DMS79 (cell line): Measurements from ENCODE around the gene CYP4F2.
"Not testable (repeated sequence)": the region's sequence is repeated elsewhere in the genome, so short reads cannot be mapped to it uniquely, and the experiment has no call there.

Experiments
- DNase-seq: peaks from one replicate; lab custom pipeline; 2025; lab: John Stamatoyannopoulos, UW

CYP4F2 gene, protein sequence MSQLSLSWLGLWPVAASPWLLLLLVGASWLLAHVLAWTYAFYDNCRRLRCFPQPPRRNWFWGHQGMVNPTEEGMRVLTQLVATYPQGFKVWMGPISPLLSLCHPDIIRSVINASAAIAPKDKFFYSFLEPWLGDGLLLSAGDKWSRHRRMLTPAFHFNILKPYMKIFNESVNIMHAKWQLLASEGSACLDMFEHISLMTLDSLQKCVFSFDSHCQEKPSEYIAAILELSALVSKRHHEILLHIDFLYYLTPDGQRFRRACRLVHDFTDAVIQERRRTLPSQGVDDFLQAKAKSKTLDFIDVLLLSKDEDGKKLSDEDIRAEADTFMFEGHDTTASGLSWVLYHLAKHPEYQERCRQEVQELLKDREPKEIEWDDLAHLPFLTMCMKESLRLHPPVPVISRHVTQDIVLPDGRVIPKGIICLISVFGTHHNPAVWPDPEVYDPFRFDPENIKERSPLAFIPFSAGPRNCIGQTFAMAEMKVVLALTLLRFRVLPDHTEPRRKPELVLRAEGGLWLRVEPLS

GRCh38 chr19:15897738-15898276 is at the start of gene CYP4F2:
Gene CYP4F2 (minus strand): TSS chr19:15898074. CDS start chr19:15897611, 463 bp downstream.
- no peak for DNase-seq

DNA sequence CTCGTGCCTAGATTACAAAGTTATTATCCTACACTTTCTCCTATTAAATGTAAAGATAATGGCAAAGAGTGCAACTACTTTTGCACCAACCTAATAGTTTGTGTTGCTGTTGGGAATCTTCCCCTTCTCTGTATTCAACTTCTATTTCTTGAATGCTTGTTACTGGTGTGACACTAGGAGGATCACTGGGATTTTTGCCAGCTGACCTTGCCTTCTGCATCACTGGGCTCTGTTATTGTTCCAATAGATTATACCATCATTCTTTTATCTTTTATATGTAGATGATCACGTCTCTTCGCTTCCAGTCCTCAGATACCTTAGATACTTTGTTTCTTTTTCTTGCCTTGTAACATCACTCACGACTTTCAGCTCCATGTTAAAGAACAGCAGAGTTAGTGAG is 47.4 kb upstream of the CYP4F2 start:
- DNase-seq: no peak

DNA sequence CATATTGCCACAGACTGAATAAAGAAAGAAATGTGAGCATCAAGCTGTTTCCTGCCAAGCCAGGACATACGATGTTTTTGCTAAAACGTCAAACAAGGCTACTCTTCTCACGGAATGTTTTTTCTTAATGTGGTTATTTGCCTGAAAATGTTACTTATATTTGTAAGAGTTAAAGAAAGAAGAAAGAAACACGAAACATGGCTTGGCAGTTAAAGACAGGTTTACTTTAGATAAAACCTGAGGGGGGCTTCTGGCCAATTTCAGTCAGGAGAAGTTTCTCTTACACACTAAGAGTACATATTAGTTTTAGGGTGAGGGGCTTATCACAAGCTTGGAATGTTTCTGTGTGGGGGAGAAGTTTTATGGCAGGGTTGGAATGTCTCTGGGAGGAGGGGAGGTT is 46.5 kb upstream of the CYP4F2 start:
- DNase-seq: no peak

DNA sequence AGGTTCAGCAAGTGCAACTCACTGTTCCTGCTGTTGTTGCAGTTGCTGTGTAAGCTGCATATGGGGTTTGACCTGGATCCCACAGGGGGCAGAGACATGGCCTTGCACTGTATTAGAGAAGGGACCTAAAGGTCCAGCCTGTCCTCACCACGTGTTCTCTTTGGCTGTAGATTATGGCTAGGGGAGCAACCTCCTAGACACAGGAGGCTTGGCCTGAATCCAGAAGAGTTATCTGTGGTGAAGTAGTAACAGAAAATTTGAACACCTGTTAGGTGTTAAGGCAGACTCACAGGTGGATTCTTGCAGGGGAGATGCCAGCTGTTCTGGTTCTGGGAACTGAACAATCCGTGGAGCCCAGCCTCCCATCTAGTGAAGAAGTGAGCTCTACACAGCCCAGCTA is 39.9 kb upstream of the CYP4F2 start:
- DNase-seq: no peak

DNA sequence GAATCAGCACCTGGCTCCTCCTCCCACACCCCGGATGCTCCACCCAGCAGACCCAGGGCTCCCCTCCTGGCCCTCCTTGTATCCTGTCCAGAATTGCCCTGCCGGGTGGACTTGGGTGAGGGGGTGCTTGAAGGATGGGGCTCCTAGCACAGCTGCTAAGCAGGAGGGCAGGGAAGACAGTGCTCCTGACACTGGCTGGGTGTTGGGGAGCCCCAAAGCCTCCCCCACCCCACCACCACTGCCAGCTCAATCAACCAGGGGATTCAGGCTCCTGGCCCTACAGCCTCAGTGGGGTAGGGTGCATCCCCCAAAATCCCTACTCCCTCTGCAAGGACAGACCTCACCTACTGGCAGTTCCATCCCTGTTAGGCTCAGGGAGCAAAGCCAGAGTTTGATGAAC is 39.1 kb upstream of the CYP4F2 start:
- DNase-seq: no peak

GRCh38 chr19:15936173-15936572 is 38.3 kb upstream of the CYP4F2 start:
- DNase-seq: no peak

DNA sequence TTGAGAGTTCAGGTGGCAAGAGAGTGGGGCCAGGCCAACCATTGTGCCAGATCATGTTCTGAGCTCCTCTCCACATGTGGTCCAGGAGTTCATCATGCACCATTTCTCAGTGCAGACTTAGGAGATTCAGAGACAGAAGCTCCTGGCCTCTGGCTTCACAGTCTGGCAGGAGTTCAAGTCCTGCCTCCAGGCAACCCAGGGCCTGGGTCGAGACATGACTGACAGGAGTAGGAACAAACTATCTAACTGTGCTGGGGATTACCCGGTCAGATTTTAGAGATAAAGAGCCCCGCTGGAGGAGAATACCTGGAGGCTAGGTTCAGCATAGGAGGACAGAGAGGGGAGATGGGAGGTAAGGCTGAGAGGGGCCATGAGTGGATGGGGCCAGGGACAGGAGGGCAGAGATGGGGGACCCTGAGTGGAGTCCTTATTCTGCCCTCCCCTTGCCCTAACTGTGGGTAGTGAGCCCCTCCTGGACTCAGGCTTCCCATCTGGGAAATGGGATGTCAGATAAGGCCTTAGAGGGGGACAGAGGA is 37.4 kb upstream of the CYP4F2 start:
- DNase-seq: no peak

DNA sequence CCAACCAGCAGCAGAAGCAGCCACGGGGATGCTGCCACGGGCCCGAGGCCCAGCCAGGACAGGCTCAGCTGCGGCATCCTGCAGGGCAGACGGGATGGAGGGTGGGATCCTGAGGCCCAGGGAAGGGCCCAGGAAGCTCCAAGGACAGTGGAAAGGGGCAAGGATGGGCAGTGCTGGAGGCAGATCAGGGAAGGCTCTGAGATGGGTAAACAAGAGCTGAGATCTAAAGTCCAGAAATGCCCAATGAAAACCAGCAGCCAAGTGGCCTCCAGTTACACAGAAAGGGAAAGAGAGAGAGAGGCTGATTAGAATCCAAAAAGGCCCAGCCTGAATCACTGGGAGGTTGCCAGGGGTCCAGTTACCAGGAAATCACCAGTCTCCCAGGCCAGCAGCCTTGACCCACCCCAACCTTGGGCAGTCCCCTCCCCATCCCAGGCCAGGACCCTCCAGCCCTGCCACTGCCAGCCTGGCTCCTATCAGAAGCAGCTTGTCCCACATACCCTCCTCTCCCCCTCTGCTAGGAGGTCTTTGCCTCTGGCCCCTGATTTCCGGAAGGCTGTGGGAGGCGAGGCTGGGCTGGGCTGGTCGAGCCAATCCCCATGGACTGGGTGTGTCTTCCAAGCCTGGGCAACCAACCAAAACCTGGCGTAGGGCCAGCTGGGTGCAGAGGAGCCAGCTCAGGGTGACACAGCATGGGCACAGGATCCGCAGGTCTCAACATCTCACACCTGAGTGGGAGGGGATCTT is 36.6 kb upstream of the CYP4F2 start, which contains the start of gene CYP4F11:
Gene CYP4F11, minus strand, starts transcription at position 198 of the 747 bp plus-strand sequence. Its CDS starts 121 bp downstream, at position 77.
- peak; percentile 3 for DNase-seq

- not testable (repeated sequence) for DNase-seq
These were observed 36.0 kb upstream of the CYP4F2 start for GRCh38 chr19:15933761-15934331.

DNA sequence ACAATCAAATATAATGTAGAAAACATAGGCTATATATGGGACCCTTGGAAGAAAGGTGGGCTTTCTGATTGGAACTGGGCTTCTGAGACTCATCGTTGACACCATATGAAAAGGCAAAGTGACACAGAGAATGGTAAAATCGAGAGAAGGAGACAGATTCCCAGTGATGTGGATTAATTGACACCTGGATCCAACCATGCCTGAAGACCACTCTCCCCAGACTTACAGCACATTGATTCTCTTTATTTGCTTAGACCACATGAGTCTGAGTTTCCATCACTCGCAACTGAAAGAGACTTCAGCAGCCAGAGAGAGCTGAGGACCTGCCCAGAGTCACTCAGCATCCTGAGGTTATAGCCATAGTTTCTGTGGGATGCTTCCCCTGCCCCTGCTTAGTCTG is 30.4 kb upstream of the CYP4F2 start:
- no peak for DNase-seq

GRCh38 chr19:15926484-15926883 is 28.6 kb upstream of the CYP4F2 start:
- no peak for DNase-seq

DNA sequence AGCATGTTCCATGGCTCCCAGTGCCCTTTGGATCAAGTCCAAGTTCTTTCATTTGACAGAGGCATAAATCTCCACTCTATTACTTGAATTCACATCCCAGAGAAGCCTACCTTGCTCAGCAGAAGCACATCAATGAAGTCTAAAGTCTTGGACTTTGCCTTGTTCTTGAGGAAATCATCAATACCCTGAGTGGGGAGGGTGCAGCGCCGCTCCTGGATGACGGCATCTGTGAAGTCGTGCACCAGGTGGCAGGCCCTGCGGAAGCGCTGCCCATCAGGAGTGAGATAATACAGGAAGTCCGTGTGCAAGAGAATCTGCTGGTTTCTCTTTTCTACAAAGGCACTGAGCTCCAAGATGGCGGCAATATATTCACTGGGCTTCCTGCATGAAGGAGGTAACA is 25.8 kb upstream of the CYP4F2 start:
- no peak for DNase-seq

- DNase-seq: no peak
These were observed 24.1 kb upstream of the CYP4F2 start for GRCh38 chr19:15922021-15922420.

GRCh38 chr19:15919243-15919642 is 21.4 kb upstream of the CYP4F2 start:
- no peak for DNase-seq

DNA sequence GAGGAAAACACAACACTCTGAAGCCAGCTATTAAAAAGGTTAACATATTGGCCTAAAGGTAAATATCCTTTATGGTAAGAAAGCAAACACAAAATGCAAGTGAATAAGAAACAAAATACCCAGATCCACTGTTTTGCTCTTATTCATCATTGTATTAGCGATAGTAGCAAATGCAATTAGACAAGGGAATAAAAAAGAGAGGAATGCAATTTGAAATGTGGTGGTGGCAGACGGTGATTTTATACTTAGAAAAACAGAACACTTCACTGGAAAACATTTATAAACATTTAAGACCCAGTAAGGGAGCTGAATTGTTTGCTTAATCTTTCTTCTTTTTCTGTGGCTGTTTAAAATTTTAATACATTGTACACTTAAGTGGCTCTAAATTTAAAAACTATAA is 17.2 kb upstream of the CYP4F2 start:
- no peak for DNase-seq

DNA sequence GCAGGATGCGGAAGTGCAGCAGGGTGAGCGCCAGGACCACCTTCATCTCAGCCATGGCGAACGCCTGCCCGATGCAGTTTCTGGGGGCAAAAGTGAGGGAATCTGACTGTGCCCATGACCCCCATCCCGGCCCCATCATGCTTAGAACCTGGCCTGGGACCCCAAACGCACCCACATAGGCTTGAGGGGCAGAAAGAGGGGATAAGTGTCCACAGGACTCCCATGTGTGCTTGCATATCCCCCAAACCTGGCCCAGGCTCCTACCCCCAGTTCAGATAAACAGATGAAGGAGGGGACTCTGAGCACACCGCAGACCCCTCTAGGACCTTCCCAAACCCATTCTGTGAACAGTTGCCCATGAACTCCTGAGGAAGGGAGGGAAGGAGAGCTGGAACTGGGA is 16.0 kb upstream of the CYP4F2 start:
- no peak for DNase-seq

- no peak for DNase-seq
These were observed 15.5 kb upstream of the CYP4F2 start for GRCh38 chr19:15913384-15913783.

GRCh38 chr19:15911599-15912235 is 13.8 kb upstream of the CYP4F2 start:
- DNase-seq: no peak

DNA sequence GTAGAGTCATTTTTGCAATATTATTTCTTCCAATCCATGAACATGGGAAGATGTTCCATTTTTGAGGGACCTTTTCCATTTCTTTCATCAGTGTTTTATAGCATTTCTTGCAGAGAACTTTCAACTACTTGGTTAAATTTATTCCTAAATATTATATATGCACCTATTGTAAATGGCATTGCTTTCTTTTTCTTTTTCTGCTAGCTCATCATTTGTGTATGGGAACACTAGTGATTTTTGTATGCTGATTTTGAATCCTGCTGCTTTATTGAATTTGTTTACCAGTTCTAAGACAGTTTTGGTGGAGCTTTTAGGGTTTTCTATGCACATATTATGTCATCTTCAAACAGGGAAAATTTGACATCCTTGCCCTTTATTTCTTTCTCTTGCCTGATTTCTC is 7.2 kb upstream of the CYP4F2 start:
- DNase-seq: no peak

DNA sequence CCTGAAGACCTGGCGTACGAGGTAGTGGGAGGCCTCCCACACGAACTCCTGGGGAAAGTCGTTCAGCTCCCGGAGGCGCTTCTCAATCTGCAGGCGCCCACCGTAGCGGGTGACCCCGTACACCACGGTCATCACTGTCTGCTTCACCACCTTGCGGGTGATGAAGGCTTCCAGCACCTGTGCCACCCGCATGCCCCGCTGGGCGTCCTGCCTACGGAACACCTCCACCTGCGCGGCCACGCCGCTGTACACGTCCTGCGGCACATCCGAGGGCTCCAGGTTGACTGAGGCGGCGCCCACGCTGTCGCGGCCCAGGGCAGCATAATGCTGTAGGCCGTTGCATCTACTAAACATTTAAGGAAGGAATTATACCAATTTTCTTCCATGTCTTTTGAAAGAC is 5.0 kb upstream of the CYP4F2 start:
- not testable (repeated sequence) for DNase-seq

GRCh38 chr19:15902254-15902653 is 4.4 kb upstream of the CYP4F2 start:
- DNase-seq: no peak

- no peak for DNase-seq
These were observed 2.6 kb upstream of the CYP4F2 start for GRCh38 chr19:15900504-15900903.
